ENCODE data around the gene PIEZO2. TPM values are rescaled to one million over a fixed set of nuclear protein-coding genes. Genes with fewer than 3 reads are reported as not detected.
"Not testable (repeated sequence)": the region's sequence is repeated elsewhere in the genome, so short reads cannot be mapped to it uniquely, and the experiment has no call there.

PIEZO2 gene
- total and polyA plus RNA-seq, 10 donors = 0.42 to 13.0 (median 8.0) TPM

DNA sequence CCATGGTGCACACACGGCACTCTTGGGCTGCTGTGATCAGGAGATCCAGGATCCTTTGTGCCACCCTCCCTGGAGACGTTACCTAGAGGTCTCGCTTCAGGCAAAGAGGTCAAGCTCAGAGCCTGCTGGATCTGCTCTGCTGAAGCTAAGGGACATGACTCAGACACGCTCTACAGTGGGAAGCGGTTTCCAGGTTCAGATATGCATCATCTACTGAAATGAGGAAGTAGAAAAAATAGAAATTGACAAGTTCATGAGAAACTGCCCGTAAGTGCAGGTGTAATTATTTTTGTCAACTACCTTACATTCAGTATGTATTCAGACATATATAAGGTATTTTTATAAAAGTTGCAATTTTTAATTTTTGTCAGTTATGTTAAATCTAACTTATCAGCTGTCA lies 520.3 kb downstream of the PIEZO2 start:
- WGBS, 5 donors = 13 to 37% (median 26%) methylated on average over 5 to 6 of the region's 6 CpGs

GRCh38 chr18:10626606-10627213 lies 522.7 kb downstream of the PIEZO2 start:
- H3K27me3 ChIP-seq (replicated peaks in 1 of 7); H3K9me3 ChIP-seq; H3K4me3 ChIP-seq; DNase-seq; intact Hi-C loops (cut with DNase I; ENCODE audit: low total_unique reads); H3K36me3 ChIP-seq: not testable (repeated sequence)
- 67 to 82% (median 74%) methylated on average over 5 to 7 of the region's 7 CpGs for WGBS, 5 donors
- Histone ChIP-seq H3K4me1 (peaks cover 0 to 13% (median 0%) of the 10 kb centered on the region in 6 donors), H3K27ac (peak overlapping the region in 1 of 8 donors; percentile 26)

More for the DNA sequence above, 520.3 kb downstream of the PIEZO2 start:
- H3K36me3 ChIP-seq; H3K4me3 ChIP-seq; H3K27ac ChIP-seq; intact Hi-C loops (cut with DNase I; ENCODE audit: low total_unique reads); H3K27me3 ChIP-seq (replicated peaks in 1 of 7); H3K9me3 ChIP-seq: not testable (repeated sequence)
- peaks cover 0 to 13% (median 0%) of the 10 kb centered on the region in 6 donors for H3K4me1 ChIP-seq
- DNase-seq = peak; percentile 67

DNA sequence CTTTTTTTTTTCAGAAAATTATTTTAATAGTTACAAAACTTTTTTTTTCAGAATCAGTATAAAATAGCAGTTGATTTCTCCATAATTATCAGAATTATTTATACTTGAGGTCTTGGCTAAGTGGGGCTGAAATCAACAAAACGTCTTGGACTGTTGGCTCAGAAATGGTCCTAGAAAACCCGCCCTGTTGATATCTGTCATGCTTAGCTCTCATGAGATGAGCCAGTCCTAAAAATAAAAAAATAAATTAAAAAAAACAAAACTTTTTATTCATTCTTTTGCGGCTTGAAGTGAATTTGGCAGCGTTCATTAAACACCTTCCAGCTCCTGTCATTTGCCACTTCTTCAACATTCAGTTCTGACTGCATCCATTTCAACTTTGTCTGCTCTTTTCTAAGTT lies 525.8 kb downstream of the PIEZO2 start:
- DNase-seq; intact Hi-C loops (cut with DNase I; ENCODE audit: low total_unique reads); H3K27ac ChIP-seq; H3K4me1 ChIP-seq; H3K36me3 ChIP-seq; H3K4me3 ChIP-seq; H3K27me3 ChIP-seq (replicated peaks in 1 of 7); H3K9me3 ChIP-seq: not testable (repeated sequence)
- WGBS, 5 donors = 86 to 92% (median 91%) methylated on average over 4 of the region's 4 CpGs

DNA sequence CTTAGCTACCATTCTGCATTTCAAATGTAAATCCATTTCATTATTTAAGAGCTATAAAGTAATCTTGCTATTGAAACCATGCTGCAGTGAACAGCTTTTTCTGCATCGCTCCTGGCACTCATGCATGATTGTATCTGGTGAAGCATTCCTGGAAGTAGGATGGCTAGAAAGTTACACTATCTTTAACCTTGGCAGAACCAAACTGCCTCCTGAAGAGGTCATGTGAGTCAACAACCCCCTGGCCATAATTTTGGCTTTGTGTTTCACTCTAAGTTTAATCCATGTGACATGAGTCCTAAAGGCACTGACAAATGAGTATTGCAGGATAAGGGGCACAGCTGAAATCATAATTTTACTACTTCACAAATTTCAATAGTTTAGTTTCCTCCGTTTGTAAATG lies 526.4 kb downstream of the PIEZO2 start:
- H3K27me3 ChIP-seq (replicated peaks in 1 of 7); H3K4me3 ChIP-seq; H3K27ac ChIP-seq; intact Hi-C loops (cut with DNase I; ENCODE audit: low total_unique reads); H3K4me1 ChIP-seq; H3K36me3 ChIP-seq; H3K9me3 ChIP-seq; DNase-seq: not testable (repeated sequence)
- 41 to 86% (median 63%) methylated on average over 1 of the region's 2 CpGs for WGBS, 5 donors

GRCh38 chr18:10620670-10621329 lies 528.6 kb downstream of the PIEZO2 start:
- H3K27ac ChIP-seq = peak overlapping the region in 1 of 8 donors; percentile 47
- intact Hi-C loops (cut with DNase I; ENCODE audit: low total_unique reads); H3K4me1 ChIP-seq; H3K4me3 ChIP-seq; H3K36me3 ChIP-seq; DNase-seq; H3K27me3 ChIP-seq (replicated peaks in 1 of 7); H3K9me3 ChIP-seq: not testable (repeated sequence)
- 42 to 81% (median 66%) methylated on average over 1 to 2 of the region's 2 CpGs for WGBS, 5 donors

Small RNA genes within 50 kb of the gene (microRNA-seq; reads per million reads assigned to microRNA genes)
- gene MIR6788 = 0 to 2.5 (median 0.85) reads per million in 3 donors

Small RNA genes within 50 kb of the gene (small RNA-seq; reads per million reads assigned to genes)
- gene AP001180.3 = 0 reads per million in 4 donors
- 0 reads per million in 4 donors for gene AP001180.5
- gene MIR6788 = 0 reads per million in 4 donors

All from spleen (tissue), 11 donors.